Measurements from ENCODE around the gene PLA2G7. TPM values are rescaled to one million over a fixed set of nuclear protein-coding genes. Genes with fewer than 3 reads are reported as not detected.

PLA2G7 gene
- total RNA-seq, 1 experiment from 2014 or later, result 1.7 TPM

- H3K79me1 ChIP-seq (ENCODE audit: insufficient read depth, low read depth, low read length, poor library complexity, severe bottlenecking), result no peaks in the 10 kb centered on the region
- H4K91ac ChIP-seq (ENCODE audit: insufficient read length, low read depth, low read length), result no peak overlapping the region
- H3K4me2 ChIP-seq (ENCODE audit: insufficient read depth, insufficient read length, low read length), result no peak overlapping the region
- no peak overlapping the region for H4K5ac ChIP-seq (ENCODE audit: insufficient read length, low read depth, low read length)
- H2AK5ac ChIP-seq (ENCODE audit: insufficient read length, low read length), result no peak overlapping the region
- H3K27me3 Mint-ChIP-seq (ENCODE audit: low read depth), result no peaks in the 10 kb centered on the region
- no peak overlapping the region for H3K9ac ChIP-seq (ENCODE audit: extremely low read depth, insufficient read length, low read length)
- H2BK15ac ChIP-seq (ENCODE audit: low read depth, low read length), result no peak overlapping the region
- H4K8ac ChIP-seq (replicated peaks; ENCODE audit: insufficient read length, low read depth, low read length), result no peak overlapping the region
- no peaks in the 10 kb centered on the region for H3K9me3 Mint-ChIP-seq
- no peak overlapping the region for H2BK20ac ChIP-seq (ENCODE audit: low read depth, low read length, poor library complexity, severe bottlenecking)
- H3K23ac ChIP-seq (ENCODE audit: insufficient read length, low read depth, low read length), result no peak overlapping the region
- no peaks in the 10 kb centered on the region for H4K20me1 ChIP-seq (ENCODE audit: control insufficient read depth, insufficient read depth, insufficient read length)
- no peaks in the 10 kb centered on the region for H3K23me2 ChIP-seq (ENCODE audit: insufficient read length, low read depth, low read length, poor library complexity, severe bottlenecking)
- no peak for DNase-seq
- no peak overlapping the region for H3K56ac ChIP-seq (ENCODE audit: insufficient read length, low read depth, low read length)
- H3K4me1 Mint-ChIP-seq, result no peaks in the 10 kb centered on the region
- H3K4ac ChIP-seq (ENCODE audit: low read depth, low read length), result no peak overlapping the region
- no peaks in the 10 kb centered on the region for H3K27me3 ChIP-seq (ENCODE audit: insufficient read depth, low read length)
- no peaks in the 10 kb centered on the region for H3K9me3 ChIP-seq (ENCODE audit: control insufficient read depth, low read depth, low read length)
- no peak overlapping the region for H2AFZ ChIP-seq (ENCODE audit: low read length)
- no peaks in the 10 kb centered on the region for H3K4me1 ChIP-seq (ENCODE audit: insufficient read depth, low read length)
- H3K18ac ChIP-seq (ENCODE audit: insufficient read length, low read depth, low read length), result no peak overlapping the region
- no peaks in the 10 kb centered on the region for H3K36me3 Mint-ChIP-seq (ENCODE audit: insufficient read depth in 1 of 3, low read depth in 3 of 3)
- no peak overlapping the region for H3K27ac ChIP-seq (ENCODE audit: insufficient read length, low read depth, low read length)
- H2BK120ac ChIP-seq (ENCODE audit: low read depth, low read length, poor library complexity, severe bottlenecking), result no peak overlapping the region
- no peak overlapping the region for H3K4me3 Mint-ChIP-seq
- H2BK12ac ChIP-seq (ENCODE audit: insufficient read length, low read depth, low read length), result no peak overlapping the region
- H3T11ph ChIP-seq (ENCODE audit: low read length), result no peak overlapping the region
- no peak overlapping the region for H2BK5ac ChIP-seq (ENCODE audit: insufficient read length, low read length)
- WGBS (ENCODE audit: extremely low coverage, insufficient read length, low lambda C conversion rate), result no CpG with 5 or more reads among the region's 2 CpGs
- no peaks in the 10 kb centered on the region for H3K79me2 ChIP-seq (ENCODE audit: insufficient read depth, low read length)
- H3K27ac Mint-ChIP-seq, result no peak overlapping the region
- no peak overlapping the region for H3K14ac ChIP-seq (ENCODE audit: insufficient read depth, low read length)
- no peak for TF ChIP-seq CTCF (conservative IDR thresholded peaks at IDR 0.05)
Observed at GRCh38 chr6:46661483-46661882, 73.7 kb downstream of the PLA2G7 start.
